ENCODE data around the gene STARD13. TPM values are rescaled to one million over a fixed set of nuclear protein-coding genes. Genes with fewer than 3 reads are reported as not detected.

Gene STARD13
- total RNA-seq, 2 donors from 2014 or later = 18.9 to 29.7 TPM

DNA sequence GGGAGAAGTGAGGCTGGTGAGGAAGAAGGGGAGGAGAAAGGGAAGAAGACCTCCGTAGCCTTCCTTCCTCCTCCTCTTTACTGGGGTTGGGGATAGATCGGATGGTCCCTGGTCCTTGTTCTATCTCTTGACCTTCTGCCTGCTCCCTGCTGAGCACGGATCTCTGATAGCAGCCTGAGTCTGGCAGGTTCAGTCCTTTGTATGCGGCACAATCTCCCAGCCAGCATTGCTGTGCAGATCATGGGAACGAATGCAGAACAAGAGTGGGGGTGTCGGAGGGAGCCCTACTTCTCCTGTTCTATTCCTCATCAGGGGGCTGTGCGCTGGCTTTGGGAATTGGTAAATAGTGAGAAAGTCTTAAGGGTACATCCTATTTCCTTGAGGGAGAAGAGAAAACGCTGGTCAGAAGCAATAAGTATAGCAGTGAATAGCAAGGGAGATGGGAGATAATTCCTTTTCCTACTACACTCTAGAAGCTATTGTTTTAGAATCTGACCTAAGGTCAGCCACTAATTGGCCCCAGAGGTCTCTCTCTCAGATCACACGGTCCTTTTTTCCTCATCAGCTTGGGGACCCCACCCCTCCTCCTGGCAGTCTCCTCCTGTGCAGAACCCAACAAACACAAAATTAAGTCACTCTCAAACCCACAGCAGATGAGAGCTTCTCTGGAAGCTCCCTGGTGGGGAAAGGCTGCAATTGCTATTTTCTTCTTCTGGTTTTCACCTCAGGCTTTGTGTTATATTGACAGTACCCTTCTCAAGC lies 228.4 kb downstream of the STARD13 start:
- peak; percentile 15 for ATAC-seq
- WGBS, 2 donors = 44 to 45% methylated on average over 9 of the region's 9 CpGs
- TF ChIP-seq POLR2A (IDR thresholded peaks at IDR 0.05) (no peak), CTCF (IDR thresholded peaks at IDR 0.05) (peak in 3 of 7 experiments; percentile 5 to 19 (median 11))
- no peaks in the 10 kb centered on the region for H3K36me3 ChIP-seq (replicated peaks in 1 of 2; ENCODE audit: insufficient read depth in 1 of 2, low read depth in 2 of 2)
- intact Hi-C loops (cut with DNase I) = no loop called here
- no peak overlapping the region for H3K27ac ChIP-seq
- no peak for DNase-seq
- no peaks in the 10 kb centered on the region for H3K4me1 ChIP-seq
- no peaks in the 10 kb centered on the region for H3K27me3 ChIP-seq
- H3K4me3 ChIP-seq = no peak overlapping the region
- no peaks in the 10 kb centered on the region for H3K9me3 ChIP-seq

- H3K4me3 ChIP-seq = no peak overlapping the region
- no peak for DNase-seq
- TF ChIP-seq CTCF (IDR thresholded peaks at IDR 0.05) (no peak), POLR2A (IDR thresholded peaks at IDR 0.05) (no peak)
- no peaks in the 10 kb centered on the region for H3K36me3 ChIP-seq (replicated peaks in 1 of 2; ENCODE audit: insufficient read depth in 1 of 2, low read depth in 2 of 2)
- H3K4me1 ChIP-seq = no peaks in the 10 kb centered on the region
- no peaks in the 10 kb centered on the region for H3K9me3 ChIP-seq
- 49 to 50% methylated on average over 7 of the region's 7 CpGs for WGBS, 2 donors
- no peak overlapping the region for H3K27ac ChIP-seq
- no peaks in the 10 kb centered on the region for H3K27me3 ChIP-seq
- intact Hi-C loops (cut with DNase I) = no loop called here
- ATAC-seq = no peak
These were observed 232.0 kb downstream of the STARD13 start for GRCh38 chr13:33053397-33054066.
